NCI-H2081 (cell line): ENCODE results near the gene PTGER4.
"Not testable (repeated sequence)": the region's sequence is repeated elsewhere in the genome, so short reads cannot be mapped to it uniquely, and the experiment has no call there.

ENCODE experiments used
- DNase-seq, 2 experiments: peaks; one replicate each; lab custom pipeline; 2025; lab: John Stamatoyannopoulos, UW

PTGER4 gene

DNA sequence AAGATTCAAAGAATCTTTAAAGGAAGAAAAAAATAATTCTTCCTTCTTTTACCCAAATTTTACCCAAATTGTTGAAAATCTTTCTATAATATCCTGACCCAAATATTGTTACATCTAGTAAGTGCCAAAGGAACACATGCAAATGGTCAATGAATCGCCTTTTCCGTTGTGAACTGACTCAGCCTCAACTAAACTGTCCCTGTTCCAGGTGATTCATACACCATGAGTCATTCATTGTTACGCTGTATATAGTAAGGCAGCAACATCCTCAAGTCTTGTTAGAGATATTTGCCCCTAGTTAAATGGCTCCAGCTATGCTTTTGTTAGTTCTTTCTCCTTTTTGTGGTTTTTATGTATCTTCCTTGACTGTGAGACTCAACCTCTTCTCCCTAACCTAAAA, 9.7 kb downstream of the PTGER4 start:
- DNase-seq = no peak

DNA sequence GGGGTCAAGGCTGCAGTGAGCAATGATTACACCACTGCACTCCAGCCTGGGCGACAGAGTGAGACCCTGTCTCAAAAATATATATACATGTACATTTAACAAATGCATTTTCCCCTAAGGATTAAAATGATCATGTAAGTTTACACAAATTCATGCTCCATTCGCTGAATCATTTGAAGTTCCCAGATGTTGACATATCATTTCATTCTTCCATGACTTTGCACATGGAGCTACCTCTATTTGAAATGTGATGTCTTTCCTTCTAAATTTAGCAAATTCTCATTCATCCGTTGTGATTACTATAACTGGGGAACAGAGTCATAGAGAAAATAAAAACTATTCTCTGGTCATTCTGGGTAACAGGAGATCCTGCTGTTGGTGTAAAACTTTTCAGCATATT, 10.6 kb downstream of the PTGER4 start:
- DNase-seq = no peak

DNA sequence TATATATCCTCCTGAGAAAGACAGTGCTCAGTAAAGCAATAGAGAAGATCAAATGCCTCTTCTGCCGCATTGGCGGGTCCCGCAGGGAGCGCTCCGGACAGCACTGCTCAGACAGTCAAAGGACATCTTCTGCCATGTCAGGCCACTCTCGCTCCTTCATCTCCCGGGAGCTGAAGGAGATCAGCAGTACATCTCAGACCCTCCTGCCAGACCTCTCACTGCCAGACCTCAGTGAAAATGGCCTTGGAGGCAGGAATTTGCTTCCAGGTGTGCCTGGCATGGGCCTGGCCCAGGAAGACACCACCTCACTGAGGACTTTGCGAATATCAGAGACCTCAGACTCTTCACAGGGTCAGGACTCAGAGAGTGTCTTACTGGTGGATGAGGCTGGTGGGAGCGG, 12.2 kb downstream of the PTGER4 start:
- DNase-seq = no peak

DNA sequence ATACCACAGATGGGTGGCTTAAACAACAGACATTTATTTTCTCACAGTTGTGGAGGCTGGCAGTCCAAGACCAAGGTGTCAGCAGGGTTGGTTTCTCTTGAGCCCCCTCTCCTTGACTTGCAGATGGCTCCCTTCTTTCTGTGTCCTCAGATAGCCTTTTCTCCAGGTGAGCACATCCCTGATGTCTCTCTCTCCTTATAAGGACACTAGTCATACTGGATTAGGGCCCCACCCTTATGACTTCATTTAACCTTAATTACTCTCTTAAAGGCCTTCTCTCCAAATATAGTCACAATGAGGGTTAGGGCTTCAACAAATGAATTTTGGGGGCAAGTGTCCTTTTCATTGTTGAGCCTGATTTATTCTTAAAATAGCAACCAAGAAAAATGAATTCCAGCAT, 14.7 kb downstream of the PTGER4 start:
- DNase-seq = no peak

DNA sequence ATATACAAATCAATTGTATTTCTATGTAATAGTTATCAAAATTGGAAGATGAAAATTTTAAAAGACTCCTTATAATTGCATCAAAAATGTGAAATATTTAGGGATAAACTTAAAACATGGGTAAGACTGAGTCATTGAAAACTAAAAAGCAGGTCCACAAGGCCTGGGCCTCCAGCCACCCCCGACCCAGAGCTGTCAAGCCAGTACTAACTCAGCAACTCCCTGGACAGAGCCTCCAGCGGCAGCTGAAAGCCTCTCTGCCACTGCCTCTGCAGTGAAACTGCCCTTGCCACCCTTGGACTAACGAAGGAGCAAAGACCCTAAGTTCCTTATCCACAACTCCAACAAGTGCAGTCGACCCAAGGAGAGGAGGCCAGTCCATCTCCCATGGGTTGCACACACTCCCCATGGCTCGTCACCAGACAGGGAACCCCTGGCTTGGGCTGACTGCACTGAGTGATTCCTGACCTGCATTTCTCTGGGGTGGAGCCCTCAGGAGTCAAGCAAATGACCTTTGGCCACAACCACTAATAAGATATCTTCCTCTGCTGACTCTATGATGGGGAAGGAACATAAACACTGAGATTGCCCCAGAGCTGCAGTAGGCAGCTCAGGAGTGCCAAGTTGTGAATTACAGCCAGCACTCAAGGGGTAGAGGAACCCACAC, 20.5 kb downstream of the PTGER4 start:
- no peak for DNase-seq

DNA sequence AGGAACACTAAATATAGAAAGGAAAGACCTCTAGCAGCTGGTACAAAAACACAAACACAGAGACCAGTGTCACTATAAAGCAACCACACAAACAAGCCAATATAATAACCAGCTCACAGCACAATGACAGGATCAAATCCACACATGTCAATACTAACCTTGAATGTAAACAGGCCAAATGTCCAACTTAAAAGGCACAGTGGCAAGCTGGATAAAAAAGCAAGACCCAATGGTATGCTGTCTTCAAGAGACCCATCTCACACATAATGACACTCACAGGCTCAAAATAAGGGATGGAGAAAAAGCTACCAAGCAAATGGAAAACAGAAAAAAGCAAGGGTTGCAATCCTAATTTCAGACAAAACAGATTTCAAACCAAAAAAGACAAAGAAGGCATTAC, 22.3 kb downstream of the PTGER4 start:
- not testable (repeated sequence) for DNase-seq

DNA sequence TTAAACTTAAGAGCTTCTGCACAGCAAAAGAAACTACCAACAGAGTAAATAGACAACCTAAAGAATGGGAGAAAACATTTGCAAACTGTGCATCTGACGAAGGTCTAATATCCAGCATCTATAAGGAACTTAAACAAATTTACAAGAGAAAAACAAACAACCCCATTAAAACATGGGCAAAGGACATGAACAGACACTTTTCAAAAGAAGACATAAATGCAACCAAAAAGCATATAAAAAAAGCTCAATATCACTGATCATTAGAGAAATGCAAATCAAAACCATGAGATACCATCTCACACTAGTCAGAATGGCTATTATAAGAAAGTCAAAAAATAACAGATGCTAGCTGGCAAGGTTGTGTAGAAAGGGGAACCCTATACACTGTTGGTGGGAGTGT, 25.8 kb downstream of the PTGER4 start:
- DNase-seq = not testable (repeated sequence)

DNA sequence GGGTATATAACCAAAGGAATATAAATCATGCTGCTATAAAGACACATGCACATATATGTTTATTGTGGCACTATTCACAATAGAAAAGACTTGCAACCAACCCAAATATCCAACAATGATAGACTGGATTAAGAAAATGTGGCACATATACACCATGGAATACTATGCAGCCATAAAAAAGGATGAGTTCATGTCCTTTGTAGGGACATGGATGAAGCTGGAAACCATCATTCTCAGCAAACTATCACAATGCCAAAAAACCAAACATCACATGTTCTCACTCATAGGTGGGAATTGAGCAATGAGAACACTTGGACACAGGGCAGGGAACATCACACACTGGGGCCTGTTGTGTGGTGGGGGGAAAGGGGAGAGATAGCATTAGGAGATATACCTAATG, 30.9 kb downstream of the PTGER4 start:
- not testable (repeated sequence) for DNase-seq

DNA sequence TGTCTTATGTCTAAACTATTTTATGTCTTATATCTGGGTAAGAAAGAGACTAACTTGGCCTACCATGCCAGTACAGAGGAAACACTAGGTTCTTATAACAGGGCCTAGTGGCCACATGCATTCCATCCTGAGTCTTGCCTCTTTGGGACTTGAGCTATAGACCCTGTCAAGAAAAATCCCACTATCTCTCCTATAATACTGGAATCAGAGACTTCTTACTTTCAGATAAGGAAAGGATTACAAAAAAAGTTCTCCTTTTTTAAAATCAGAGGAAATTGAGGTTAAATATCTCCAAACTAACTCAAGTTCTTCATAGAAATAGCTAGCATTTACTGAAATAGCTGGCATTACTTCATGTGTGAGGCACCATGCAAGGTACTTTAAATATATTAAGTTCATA, 34.3 kb downstream of the PTGER4 start:
- no peak for DNase-seq

DNA sequence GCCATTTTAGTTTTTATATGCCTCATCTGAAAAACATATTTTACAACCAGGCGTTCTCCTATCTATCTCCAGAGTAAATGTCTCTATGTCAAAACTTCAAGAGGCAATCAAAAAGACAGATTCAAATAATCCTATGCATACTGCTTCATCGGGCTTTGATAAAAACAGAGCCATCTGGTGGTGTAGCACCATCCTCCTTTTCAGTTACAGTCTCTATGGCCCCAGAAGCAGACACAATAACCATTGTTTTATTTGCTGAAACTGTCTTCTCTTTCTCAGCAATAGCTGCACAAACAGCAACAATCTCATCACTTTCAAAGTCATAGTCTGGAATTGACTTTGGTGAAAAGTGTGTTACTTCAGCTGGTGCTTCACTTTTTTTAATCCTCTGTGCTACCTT, 36.3 kb downstream of the PTGER4 start:
- no peak for DNase-seq

DNA sequence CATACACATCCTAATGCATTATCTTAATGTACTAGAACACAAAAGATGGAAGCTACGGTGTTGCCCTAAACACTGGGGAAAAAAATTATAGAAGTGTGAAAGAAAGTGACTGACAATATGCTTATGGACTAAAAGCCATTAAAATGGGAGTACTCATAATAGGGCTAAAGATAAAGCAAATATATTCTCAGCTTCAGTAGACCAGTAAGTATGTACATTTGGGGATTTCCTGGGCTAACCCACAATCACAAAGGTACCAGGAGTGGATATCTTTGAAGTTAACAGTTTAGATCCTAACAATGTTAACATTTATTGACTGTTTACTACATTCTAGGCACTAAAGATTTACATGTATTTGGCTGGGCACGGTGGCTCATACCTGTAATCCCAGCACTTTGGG, 36.9 kb downstream of the PTGER4 start:
- DNase-seq = no peak

DNA sequence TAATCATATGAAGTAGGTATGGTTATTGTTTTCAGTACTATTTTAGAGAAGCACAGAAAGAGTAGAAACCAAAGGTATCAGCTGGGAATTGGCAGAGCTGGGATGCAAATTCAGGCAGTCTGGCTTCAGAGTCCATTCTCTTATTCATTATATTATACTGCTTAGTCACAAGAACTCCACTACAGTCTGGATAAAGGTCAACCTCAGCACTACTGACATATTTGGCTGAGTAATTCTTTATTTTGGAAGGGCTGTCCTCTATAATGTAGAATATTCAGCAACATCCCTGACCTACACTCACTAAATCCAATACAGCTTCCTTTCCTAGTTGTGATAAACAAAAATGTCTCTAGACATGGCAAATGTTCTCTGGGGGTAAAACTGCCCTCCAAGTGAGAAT, 37.6 kb downstream of the PTGER4 start:
- DNase-seq = no peak

DNA sequence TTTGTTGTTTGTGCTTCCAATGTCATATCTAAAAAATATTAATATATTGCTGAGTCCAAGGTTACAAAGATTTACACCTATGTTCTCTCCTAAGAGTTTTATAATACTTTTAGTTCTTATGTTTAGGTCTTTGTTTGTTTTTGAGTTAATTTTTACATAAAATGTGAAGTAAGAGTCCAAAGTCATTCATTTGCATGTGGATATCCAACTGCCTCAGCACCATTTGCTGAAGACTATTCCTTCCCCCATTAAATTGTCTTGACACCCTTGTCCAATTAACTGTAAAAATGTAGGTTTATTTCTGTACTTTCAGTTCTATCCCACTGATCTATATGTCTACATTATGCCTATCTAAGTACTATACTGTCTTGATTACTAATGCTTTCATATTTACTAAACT, 40.4 kb downstream of the PTGER4 start:
- no peak for DNase-seq

DNA sequence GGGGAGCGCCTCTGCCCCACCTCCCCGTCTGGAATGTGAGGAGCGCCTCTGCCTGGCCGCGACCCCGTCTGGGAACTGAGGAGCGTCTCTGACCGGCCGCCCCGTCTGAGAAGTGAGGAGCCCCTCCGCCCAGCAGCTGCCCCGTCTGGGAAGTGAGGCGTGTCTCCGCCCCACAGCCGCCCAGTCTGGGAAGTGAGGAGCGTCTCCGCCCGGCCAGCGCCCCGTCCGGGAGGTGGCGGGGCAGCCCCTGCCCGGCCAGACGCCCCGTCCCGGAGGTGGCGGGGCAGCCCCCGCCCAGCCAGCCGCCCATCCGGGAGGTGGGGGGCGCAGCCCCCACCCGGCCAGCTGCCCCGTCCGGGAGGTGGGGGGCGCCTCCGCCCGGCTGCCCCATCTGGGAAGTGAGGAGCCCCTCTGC, 42.8 kb downstream of the PTGER4 start:
- not testable (repeated sequence) for DNase-seq

DNA sequence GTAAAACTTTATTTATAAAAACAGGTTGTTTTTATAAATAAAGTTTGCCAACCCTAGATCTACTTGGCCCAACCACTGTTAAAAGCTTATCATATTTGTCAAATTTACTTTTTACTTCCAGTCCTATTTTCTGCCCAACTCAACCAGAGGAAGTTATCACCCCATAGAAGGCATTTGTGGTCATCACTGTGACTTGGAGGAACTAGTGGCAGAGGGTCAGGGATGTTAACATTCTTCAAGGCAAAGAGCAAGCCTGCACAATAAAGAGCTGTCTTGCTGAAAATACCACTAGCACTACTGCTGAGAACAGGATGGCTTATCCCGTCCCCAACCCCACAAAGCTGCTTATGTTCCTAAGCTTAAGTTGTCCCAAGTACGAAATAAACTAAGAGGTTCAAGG, 53.7 kb downstream of the PTGER4 start:
- DNase-seq = no peak

DNA sequence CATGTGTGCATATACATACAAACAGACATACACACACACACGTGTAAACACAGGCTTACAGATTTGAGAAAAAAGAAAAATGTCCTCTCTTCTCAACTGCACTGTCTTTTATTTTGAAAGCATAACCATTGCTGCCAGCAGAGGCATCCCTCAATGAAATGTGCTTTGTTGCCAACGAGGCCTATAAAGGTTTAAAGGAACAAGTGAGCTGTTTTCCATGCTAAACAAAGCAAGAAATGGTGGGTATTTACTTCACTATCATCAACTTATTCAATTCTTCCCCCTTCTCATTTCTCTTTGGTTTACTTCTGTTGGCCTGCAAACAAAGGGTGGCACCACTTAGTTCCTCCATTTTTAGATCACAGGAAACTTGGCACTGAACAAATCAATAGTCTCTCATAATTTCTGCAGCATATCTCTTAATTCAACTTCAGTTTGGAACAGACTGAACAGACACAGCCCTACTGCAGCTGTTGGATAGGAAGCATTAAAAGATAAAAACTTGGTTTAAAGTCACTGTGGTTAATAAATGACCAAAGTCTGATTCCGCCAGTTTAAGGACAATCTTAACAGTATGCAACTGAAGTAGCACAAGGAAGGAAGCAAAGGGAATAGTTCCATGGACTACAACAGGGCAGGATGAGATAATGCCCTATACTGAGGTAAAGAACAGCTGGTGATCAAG, 54.3 kb downstream of the PTGER4 start:
- DNase-seq = no peak

DNA sequence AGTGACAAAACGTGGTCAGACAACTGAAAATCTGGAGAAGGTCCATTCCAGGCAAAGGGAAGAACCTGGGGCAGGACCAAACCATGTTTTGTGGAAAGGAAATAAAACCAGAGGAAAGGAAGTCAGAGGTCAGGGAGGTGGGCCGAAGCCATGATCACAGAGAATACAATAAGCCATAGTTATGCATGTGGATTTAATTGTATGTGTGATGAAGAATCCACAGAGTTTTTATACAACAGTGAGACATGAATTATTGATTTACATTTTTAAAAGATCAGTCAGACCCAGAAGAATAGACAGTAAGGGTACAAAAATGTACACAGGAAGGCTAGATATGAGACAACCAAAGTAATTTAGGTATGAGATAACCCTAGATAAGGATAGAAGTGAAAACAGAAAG, 55.3 kb downstream of the PTGER4 start:
- DNase-seq = no peak

DNA sequence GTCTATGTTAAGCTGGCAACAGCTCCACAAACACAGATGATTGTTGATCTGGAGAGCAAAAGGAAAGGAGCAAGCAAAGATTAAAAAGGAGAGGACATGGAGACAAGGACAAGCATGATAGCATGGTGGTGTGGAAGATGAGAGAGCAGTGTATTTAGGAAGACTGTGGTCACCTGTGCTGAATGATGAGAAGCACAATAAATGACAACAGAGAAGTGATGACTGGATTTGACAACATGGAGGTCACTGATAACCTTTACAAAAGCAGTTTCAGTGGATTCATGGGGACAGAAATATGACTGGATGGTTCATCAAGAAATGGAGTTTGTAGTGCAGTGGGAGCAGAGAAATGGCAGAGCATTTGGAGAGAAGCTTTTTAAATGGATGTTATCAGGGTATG, 55.9 kb downstream of the PTGER4 start:
- DNase-seq = no peak

DNA sequence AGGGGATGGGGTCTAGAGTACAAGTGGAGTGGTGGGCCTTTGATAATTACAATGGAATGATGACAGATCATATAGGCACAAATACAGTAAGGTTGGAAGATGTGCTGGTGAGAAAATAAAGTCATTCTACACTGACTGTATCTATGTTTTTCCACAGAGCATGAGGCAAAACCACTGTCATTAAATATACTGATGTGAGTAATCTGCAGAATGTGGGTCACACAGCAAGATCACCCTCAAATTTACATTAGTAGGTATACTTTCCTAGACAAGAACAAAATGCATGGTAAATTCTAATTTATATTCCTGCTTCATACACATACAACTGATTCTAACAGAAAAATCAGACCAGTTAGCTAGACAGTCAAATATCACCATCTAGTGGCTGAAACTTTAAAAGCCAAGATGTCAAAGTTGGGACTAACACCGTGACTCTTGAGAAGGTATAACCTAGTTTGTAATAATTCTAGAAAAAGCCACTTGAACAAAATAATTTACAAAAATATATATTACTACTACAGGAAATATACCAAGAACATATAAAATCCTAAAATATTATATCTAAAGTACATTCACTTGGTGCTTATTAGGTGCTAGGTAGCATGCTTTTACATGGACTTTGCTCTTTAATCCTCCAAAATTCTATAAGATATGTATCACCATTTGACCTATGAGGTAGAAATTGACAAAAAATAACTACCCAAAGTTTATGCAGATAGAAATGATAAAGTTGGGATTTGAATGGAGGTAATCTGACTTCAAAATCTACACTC, 56.6 kb downstream of the PTGER4 start:
- DNase-seq = peak; percentile 44 to 53

DNA sequence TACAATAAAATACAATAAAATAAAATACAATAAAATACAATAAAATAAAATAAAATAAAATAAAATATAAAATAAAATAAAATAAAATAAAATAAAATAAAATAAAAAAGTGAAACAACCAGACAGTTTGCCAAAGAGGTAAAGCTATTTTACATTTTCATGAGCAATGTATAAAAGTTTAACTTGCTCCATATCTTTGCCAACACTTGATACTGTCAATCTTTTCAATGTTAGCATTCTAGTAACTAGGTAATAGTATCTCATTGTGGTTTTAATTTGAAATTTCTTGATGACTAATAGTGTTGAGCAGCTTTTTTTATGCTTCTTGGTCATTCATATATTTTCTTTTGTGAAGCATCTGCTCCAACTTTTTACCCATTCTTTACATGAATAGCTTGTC, 58.8 kb downstream of the PTGER4 start:
- no peak for DNase-seq
